NCI-H2227 (cell line): ENCODE measurements around the gene DUS4L.
A peak's percentile ranks its signal among the peaks of the same experiment; 100 is the strongest.
"Not testable (repeated sequence)": the region's sequence is repeated elsewhere in the genome, so short reads cannot be mapped to it uniquely, and the experiment has no call there.

Experiments used
- DNase-seq: peaks from one replicate; lab custom pipeline; 2025; ENCODE audit not compliant: unreplicated experiment; lab: John Stamatoyannopoulos, UW

DUS4L gene

GRCh38 chr7:107563775-107564552 is at the start of gene DUS4L, which contains the start of gene COG5:
TSS of gene DUS4L (plus strand) at chr7:107563971. CDS start at chr7:107567071, 3,100 bp downstream.
TSS of gene COG5 (minus strand) at chr7:107563920. CDS start at chr7:107563896, 24 bp downstream.
- DNase-seq: peak; percentile 90

GRCh38 chr7:107526672-107527071 is 37.1 kb upstream of the DUS4L start:
- no peak for DNase-seq

GRCh38 chr7:107527196-107527595 is 36.6 kb upstream of the DUS4L start:
- DNase-seq: no peak

DNA sequence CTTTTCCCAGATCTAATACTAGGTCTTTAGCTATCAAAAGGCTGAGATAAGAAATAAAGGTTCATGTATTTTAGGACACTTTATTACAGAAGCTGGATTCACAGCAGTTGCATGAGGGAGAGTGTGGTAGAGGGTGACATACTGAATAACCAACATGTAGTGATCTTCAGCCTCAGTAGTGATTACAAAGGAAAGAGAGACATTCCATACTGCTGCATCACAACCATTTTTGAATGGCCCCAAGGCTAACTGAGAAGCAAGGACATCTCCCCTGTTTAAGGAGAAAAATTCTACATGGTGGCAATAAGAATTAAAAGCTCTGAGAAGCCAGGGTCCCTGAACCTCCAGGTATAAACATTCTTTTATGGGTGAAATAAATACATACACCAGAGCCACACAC is 35.3 kb upstream of the DUS4L start:
- no peak for DNase-seq

DNA sequence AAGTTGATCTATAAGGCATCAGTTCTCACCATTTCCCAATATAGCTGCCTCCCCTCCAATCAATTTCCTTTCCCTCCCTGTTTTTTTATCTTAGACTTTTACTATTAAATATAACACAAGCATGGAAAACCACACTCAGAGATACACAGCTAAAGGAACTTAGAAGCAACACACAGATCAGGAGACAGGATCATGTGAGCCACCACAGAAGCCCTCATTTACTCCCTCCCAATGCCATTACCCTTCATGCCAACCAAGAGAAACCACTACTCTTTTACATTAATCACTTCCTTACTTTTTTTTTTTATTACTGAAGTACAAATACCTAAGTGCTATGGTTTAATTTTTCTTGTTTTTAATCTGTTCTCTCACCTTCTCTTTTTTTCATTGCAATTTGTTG is 33.0 kb upstream of the DUS4L start:
- no peak for DNase-seq

GRCh38 chr7:107534139-107534538 is 29.6 kb upstream of the DUS4L start:
- DNase-seq: no peak

DNA sequence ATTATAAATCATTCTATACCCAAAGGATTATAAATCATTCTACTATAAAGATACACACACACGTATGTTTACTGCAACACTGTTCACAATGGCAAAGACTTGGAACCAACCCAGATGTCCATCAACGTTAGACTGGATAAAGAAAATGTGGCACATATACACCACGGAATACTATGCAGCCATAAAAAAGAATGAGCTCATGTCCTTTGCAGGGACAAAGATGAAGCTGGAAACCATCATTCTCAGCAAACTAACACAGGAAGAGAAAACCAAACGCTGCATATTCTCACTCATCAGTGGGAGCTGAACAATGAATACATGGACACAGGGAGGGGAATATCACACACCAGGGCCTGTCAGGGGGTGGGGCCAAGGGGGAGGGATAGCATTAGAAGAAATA is 26.5 kb upstream of the DUS4L start:
- DNase-seq: not testable (repeated sequence)

DNA sequence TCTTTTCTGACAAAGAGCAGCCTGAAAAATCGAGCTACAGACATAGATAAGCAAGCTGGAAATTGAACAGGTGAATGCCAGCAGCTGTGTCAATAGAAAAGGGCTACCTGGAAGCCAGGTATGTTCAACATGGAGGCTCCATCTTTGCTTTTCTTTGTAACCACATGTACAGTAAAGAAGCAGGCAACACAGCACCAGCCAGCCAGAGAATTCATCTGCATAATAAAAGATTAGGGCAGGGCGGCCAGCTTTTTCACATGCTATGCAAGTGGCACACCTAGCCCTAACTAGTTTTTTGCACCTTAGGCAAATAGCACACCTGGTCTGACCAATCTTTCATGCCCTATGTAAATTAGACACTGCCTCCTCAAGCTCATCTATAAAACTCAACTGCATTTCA is 25.8 kb upstream of the DUS4L start:
- no peak for DNase-seq

GRCh38 chr7:107543338-107543993 is 20.3 kb upstream of the DUS4L start:
- no peak for DNase-seq

DNA sequence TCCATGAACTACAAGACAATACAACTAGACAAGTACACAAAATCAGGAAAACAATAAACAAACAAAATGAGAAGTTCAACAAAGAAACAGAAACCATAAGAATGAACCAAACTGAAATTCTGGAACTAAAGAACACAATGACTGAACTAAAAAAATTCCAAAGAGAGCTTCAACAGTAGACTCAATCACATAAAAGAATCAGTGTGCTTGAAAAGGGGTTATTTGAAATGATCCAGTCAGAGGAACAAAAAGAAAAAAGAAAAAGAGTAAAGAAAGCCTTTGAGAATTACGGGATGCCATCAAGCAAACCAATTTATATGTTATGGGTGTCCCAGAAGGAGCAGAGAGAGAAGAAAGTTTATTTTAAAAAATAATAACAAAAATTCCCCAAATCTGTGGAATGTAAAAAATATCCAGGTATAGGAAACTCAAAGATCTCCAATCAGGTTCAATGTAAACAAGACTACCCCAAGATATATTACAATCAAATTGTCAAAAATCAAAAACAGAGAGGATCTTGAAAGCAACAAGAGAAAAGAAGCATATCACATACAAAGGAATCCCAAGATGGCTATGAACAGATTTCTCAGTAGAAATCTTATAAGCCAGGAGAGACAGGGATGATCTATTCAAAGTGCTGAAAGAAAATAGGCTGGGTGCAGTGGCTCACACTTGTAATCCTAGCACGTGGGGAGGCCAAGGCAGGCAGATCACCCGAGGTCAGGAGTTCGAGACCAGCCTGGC is 18.8 kb upstream of the DUS4L start:
- no peak for DNase-seq

DNA sequence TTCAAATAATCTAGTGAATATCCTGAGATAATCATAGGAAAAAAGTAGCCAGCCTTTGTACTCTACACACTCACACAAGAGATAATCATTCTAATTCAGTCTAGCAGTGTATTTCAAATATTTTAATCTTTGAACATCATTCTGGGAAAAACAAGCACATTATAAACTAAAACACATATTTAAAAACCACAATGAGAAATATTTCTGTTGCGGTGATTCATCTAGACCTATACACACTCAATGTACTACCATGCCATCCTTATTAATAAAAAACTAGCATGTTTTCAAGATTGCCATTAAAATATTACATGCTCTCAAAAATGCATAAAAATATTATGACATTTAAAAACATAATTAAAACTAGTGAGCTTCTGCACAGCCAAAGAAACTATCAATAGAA is 11.8 kb upstream of the DUS4L start:
- DNase-seq: no peak

DNA sequence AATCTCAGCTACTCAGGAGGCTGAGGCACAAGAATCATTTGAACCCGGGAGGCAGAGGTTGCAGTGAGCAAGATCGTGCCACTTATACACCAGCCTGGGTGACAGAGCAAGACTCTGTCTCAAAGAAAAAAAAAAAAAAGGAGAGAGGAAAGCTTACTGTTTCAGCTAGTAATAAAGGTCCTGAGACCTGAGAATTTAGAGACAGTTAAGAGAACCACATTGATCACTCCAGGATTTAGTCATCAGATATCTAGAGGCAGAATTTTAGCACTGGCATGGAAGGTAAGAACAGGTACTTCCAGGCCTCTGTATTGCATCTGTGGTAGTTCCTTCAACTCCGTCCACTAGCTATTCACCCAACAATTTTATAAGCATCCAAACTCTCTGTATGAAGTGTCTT is 7.9 kb upstream of the DUS4L start:
- DNase-seq: no peak

- no peak for DNase-seq
Measured at GRCh38 chr7:107559864-107560263, 3.9 kb upstream of the DUS4L start.

GRCh38 chr7:107560898-107561516 is 2.8 kb upstream of the DUS4L start:
- DNase-seq: no peak

DNA sequence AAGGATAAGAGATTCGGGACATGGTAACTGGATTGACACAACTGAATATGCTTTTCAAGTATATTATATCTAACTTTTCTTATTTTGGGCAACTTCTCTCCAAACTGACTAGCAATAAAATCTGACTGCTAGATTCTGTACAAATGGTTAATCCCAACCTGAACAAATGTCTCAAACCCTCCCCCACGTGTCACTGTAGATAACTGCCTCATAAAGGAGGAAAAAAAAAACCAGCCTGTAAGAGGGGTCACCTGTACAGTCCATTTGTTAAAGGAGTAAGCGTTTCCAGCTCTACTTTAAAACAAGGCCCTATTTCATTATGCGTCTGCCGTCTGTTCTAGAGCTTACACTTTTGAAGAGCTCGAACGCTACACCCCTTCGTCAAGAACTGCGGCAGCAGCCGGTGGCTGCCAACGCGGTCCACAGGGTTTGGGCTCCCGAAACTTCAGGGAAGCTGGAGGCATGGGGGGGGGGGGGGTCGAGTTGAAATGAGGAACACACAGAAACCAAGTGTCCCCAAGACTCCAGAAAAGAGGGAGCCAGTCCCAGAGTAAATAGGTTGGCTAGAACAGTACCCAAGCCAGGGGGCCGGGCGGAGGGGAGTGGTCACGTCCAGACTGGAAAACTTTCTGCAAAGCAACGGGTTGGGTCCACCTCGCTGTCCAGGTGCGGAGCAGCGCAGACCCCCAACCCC is 543 bp upstream of the DUS4L start:
- DNase-seq: peak; percentile 83

- DNase-seq: no peak
Measured at GRCh38 chr7:107564553-107565298, 955 bp downstream of the DUS4L start.

GRCh38 chr7:107570298-107570697 is 6.5 kb downstream of the DUS4L start:
- DNase-seq: no peak

GRCh38 chr7:107573537-107573936 is 9.8 kb downstream of the DUS4L start:
- DNase-seq: no peak

GRCh38 chr7:107579554-107579884 is 15.7 kb downstream of the DUS4L start:
- DNase-seq: no peak
